Stomach smooth muscle (tissue), 2 donors: ENCODE data around the gene APIP.
"Not testable (repeated sequence)": the region's sequence is repeated elsewhere in the genome, so short reads cannot be mapped to it uniquely, and the experiment has no call there.

Source experiments
- H3K27ac ChIP-seq: one replicate; pipeline ENCODE4 v1.7.0; 2013; ENCODE audit warnings: mild to moderate bottlenecking, low read length, inconsistent platforms
- H3K27me3 ChIP-seq, 2 donors: one replicate each; pipeline ENCODE4 v1.7.0; 2013; ENCODE audit warnings: low read length in 2 of 2; ENCODE audit not compliant: insufficient read depth in 2 of 2, control insufficient read depth in 1 of 2
- H3K36me3 ChIP-seq, 2 donors: one replicate each; pipeline ENCODE4 v1.7.0; 2013; ENCODE audit warnings: low read length in 2 of 2; ENCODE audit not compliant: control insufficient read depth in 2 of 2, insufficient read depth in 2 of 2
- H3K4me1 ChIP-seq: one replicate; pipeline ENCODE4 v1.7.0; 2013; ENCODE audit warnings: low read length; ENCODE audit not compliant: control insufficient read depth, insufficient read depth
- H3K4me3 ChIP-seq, 2 donors: one replicate each; pipeline ENCODE4 v1.7.0; 2013; ENCODE audit warnings: low read length in 2 of 2
- H3K9ac ChIP-seq, 2 donors: one replicate each; pipeline ENCODE4 v1.7.0; 2013; ENCODE audit warnings: low read length in 2 of 2, mild to moderate bottlenecking in 1 of 2
- H3K9me3 ChIP-seq, 2 donors: one replicate each; pipeline ENCODE4 v1.7.0; 2013; ENCODE audit warnings: low read length in 2 of 2; ENCODE audit not compliant: control insufficient read depth in 2 of 2
- donor health status: healthy.
- donor health status: Pancreatic carcinoma.

The APIP gene

DNA sequence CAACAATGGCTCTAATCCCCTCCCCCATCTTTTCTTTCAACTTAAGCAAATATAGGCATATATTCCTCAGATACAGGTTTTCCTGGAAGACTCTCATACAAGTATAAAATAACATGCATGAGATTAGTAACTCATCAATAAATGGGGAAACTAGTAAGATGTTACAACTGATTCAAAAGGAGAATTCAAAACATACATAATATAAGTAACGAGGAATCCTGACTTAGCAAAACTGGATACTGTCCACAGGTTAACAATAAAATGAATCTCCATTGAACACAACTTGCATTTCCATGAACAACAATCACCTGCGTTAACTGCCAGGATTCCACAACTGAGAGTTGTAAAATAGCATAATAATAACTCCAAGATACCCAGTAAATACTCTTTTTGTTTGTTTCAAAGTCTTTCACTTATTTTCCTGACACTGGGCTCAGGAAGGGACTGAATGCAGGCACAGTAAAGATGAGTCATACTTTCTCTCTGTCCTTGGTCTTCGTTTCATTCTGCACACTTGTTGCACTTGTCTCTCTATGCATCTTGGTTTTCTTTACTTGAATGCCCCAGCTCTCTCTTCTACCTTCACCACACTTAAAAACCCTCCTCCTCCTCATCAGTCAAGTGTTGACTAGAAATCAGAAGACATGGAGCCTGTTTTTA lies 8.1 kb downstream of the APIP start:
- Histone ChIP-seq H3K27ac (no peak overlapping the region), H3K27me3 (no peaks in the 10 kb centered on the region), H3K36me3 (no peaks in the 10 kb centered on the region), H3K4me1 (no peaks in the 10 kb centered on the region), H3K4me3 (no peak overlapping the region), H3K9me3 (no peaks in the 10 kb centered on the region), H3K9ac (no peak overlapping the region)

DNA sequence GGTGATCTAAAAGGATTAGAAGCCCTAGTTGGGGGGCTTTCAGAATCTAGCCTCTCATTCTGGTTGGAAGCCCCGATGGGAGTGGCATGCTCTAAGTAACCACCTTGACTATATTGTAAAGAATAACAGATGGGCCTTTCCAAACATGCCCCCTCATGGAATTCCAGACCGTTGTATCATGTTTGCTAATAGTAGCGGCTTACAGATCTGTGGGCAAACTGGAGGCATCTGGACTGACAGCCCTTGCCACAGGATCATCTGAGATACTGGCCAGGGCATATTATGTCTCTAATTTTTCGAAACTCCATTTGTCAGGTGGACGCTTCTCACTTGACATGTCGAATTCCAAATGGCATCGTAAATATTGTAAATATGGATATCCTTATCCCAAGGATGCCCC lies 10.5 kb downstream of the APIP start:
- Histone ChIP-seq H3K4me1 (no peaks in the 10 kb centered on the region), H3K4me3 (no peak overlapping the region), H3K9me3 (no peaks in the 10 kb centered on the region), H3K27ac (no peak overlapping the region), H3K36me3 (no peaks in the 10 kb centered on the region), H3K9ac (no peak overlapping the region), H3K27me3 (no peaks in the 10 kb centered on the region)

DNA sequence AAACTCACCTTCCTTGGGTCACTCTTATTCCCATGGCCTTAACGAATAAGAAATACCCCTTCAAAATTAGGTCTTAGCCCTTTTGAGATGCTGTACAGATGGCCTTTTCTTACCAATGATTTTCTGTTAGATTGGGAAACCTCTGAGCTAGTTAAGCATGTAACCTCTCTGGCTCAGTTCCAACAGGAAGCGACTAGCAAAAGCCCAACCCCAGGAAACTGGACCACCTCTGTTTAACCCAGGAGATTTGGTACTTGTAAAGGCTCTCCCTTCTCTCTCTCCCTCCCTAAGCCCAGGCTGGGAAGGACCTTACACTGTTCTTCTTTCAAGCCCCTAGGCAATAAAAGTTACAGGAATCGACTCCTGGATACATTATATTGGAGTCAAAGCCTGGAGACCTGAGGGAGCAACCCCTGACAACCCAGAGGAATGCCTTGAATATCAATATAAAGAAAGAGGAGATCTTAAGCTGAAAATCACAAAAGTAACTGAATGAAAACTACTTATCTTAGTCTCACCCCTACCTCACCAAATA lies 11.7 kb downstream of the APIP start:
- Histone ChIP-seq H3K4me3 (no peak overlapping the region), H3K27ac (no peak overlapping the region), H3K9me3 (peaks cover 0 to 3% of the 10 kb centered on the region in 2 donors), H3K4me1 (no peaks in the 10 kb centered on the region), H3K36me3 (no peaks in the 10 kb centered on the region), H3K27me3 (no peaks in the 10 kb centered on the region), H3K9ac (no peak overlapping the region)

DNA sequence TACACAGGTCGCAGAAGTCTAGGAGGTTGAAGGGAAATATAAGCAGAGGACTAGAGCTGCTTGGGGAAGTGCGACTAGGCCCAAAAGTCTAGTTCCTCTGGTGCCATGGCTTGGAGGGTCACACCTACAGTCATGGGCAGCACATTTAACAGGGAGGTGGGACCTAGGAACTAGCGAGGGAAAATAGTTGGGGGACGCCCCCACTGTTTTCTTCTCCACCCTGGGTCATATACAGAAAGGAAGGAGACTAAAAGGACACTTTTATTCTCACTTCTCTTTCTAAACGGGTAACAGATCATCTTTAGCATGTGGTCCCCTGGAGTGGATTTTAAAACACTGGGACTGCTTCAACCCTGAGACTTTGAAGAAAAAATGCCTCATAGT lies 16.6 kb downstream of the APIP start:
- Histone ChIP-seq H3K9me3 (peaks cover 0 to 4% of the 10 kb centered on the region in 2 donors), H3K36me3 (no peaks in the 10 kb centered on the region), H3K27ac (no peak overlapping the region), H3K4me1 (no peaks in the 10 kb centered on the region), H3K27me3 (no peaks in the 10 kb centered on the region), H3K4me3 (no peak overlapping the region), H3K9ac (no peak overlapping the region)

DNA sequence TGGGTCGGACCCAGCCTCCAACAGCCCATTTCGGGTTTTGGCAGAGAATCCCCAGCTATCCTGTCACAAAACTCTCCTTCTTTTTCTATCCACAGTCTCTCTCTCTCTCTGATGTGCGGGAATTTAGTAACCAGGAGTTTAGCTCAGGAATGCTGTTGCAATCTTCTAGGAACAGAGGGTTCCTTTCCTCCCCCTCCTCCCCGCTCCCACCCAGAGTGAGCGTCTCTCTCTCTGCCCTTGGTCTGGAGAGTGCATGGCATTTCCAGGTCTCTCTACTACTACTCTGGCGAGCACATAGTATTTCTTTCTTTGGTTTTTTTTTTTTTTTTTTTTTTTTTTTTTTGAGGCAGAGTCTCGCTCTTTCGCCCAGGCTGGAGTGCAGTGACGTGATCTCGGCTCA lies 17.7 kb downstream of the APIP start:
- Histone ChIP-seq H3K4me1 (no peaks in the 10 kb centered on the region), H3K36me3 (no peaks in the 10 kb centered on the region), H3K9ac (no peak overlapping the region), H3K4me3 (no peak overlapping the region), H3K27me3 (no peaks in the 10 kb centered on the region), H3K27ac (no peak overlapping the region), H3K9me3 (peaks cover 0 to 4% of the 10 kb centered on the region in 2 donors)

DNA sequence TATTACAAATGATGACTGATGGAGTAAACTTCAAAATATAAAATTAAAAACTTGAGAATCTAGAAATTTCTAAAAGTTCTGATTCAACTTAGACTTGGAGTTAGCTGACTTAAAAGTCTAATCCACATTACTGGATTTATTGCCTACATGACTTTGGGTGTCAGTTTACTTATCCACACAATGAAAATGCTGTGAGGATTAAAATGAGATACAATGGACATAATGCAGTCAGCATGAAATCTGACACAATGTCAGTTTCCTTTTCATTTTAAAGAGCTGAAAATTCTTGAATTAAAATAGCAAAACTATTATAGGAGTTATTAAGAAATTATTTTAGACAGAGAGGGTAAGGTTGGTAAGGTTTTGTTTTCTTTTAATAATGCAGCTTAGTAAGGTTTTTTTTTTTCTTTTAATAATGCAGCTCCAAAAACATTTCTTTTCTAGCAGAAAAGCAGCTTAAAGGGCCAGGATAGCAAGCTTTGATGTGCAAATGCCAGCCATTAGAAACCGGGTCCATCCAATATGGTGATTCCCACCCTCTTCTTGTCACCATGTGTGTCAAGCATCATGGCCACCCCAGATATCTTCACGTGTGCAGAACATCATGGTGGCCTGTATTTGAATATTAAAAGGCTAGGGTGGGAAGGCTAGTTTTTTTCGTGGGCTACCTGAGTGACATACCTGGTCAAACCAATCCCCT lies 18.9 kb downstream of the APIP start:
- no peak overlapping the region for H3K27ac ChIP-seq

DNA sequence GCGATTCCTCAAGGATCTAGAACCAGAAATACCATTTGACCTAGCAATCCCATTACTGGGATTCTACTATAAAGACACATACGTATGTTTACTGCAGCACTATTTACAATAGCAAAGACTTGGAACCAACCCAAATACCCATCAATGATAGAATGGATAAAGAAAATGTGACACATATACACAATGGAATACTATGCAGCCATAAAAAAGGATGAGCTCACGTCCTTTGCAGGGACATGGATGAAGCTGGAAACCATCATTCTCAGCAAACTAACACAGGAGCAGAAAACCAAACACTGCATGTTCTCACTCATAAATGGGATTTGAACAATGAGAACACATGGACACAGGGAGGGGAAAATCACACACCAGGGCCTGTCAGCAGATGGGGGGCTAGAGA lies 20.0 kb downstream of the APIP start:
- H3K9me3 ChIP-seq, H3K27ac ChIP-seq, H3K36me3 ChIP-seq, H3K4me3 ChIP-seq, H3K4me1 ChIP-seq, H3K27me3 ChIP-seq, H3K9ac ChIP-seq: not testable (repeated sequence)

More for the DNA sequence above, 18.9 kb downstream of the APIP start:
- Histone ChIP-seq H3K9me3 (peaks cover 0 to 4% of the 10 kb centered on the region in 2 donors), H3K27me3 (no peaks in the 10 kb centered on the region), H3K4me1 (no peaks in the 10 kb centered on the region), H3K4me3 (no peak overlapping the region), H3K9ac (no peak overlapping the region), H3K36me3 (no peaks in the 10 kb centered on the region)

DNA sequence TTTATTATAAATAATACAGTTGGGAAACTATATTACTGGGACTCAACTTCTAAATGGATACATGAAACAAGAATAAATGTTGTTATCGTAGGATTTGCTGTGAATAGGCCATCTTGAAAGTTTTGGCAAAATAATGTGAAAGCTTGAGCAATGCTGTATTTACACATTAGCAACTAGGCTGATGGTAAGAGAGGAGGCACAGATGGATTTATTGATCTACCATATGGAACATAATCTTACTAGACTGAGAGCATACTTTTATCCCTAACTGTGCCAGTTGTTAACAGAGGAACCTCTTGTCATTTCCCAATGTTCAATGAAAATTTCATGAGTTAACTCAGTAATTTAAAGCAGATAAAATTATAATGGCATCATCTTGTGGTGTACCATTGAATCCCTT lies 22.8 kb downstream of the APIP start:
- Histone ChIP-seq H3K36me3 (peaks cover 0 to 2% of the 10 kb centered on the region in 2 donors), H3K9ac (no peak overlapping the region), H3K9me3 (no peaks in the 10 kb centered on the region), H3K4me1 (no peaks in the 10 kb centered on the region), H3K4me3 (no peak overlapping the region), H3K27ac (no peak overlapping the region), H3K27me3 (no peaks in the 10 kb centered on the region)

DNA sequence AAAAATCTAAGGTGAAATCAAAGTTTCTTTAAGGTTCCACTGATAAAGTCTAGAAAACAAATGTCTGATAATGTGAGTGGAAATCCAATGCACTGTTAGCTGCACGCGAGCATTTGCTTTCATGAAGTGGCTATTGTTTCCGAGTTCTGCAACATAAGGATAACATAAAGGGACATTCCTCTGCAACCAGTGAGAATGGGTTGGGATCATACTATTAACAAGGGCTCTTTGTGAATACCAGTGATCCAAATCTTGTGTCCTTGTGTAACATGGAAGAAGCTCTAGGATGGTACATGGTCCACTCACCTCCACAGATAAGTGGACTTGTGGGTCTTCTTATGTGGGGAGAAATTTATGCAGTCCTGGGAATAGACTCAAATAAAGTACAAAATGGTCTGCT lies 24.6 kb downstream of the APIP start:
- no peak overlapping the region for H3K4me3 ChIP-seq
- no peaks in the 10 kb centered on the region for H3K9me3 ChIP-seq
- no peaks in the 10 kb centered on the region for H3K4me1 ChIP-seq
- no peak overlapping the region for H3K27ac ChIP-seq
- H3K36me3 ChIP-seq, result peaks cover 0 to 9% of the 10 kb centered on the region in 2 donors
- no peak overlapping the region for H3K9ac ChIP-seq
- H3K27me3 ChIP-seq, result no peaks in the 10 kb centered on the region

DNA sequence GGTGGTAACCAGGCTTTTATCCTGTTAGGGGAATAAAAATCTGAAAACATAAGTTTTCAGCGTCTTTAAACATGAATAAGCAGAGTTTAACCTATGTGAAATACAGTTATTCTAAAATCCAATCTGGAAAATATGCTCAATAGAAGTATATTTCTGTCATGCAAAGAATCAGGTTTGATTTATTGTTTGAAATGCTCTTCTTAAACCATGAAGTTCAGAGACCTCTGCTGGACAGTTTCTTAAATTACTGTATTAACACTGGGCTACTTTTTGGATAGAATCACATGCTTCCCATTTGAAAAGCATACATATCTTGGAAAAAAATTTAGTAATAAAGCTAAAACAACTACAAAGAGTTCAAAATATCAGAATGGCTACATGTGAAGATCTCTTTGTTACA lies 25.4 kb downstream of the APIP start:
- no peak overlapping the region for H3K4me3 ChIP-seq
- no peak overlapping the region for H3K9ac ChIP-seq
- H3K4me1 ChIP-seq, result no peaks in the 10 kb centered on the region

DNA sequence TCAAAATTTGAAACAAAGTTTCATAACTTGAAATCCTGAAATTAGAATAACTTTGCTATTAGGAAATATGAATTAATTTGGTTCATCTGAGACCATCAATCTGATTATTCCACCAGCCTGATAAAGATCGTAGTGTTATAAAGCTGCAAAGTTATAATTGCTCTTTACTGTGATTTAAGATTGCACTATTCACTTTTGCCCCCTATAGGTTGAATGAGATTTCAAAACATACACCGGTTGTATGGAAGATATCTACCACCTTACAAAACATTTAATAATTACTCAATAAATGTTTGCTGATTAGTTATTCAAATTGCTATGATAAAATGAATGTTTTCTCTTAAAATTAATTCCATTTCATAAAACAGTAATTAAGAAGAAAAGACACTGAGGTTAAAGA lies 26.1 kb downstream of the APIP start:
- no peaks in the 10 kb centered on the region for H3K27me3 ChIP-seq
- H3K36me3 ChIP-seq, result peaks cover 0 to 11% of the 10 kb centered on the region in 2 donors
- H3K9me3 ChIP-seq, result no peaks in the 10 kb centered on the region
- H3K4me1 ChIP-seq, result no peaks in the 10 kb centered on the region
- H3K27ac ChIP-seq, result no peak overlapping the region
- no peak overlapping the region for H3K9ac ChIP-seq
- H3K4me3 ChIP-seq, result no peak overlapping the region

More for the DNA sequence above, 25.4 kb downstream of the APIP start:
- H3K9me3 ChIP-seq, result no peaks in the 10 kb centered on the region
- no peaks in the 10 kb centered on the region for H3K27me3 ChIP-seq
- no peak overlapping the region for H3K27ac ChIP-seq
- H3K36me3 ChIP-seq, result peaks cover 0 to 11% of the 10 kb centered on the region in 2 donors
